NCI-H2196 treated with DMSO at 0.1 percent for 48 hours (cell line): ENCODE data around the gene KCNB1.

Experiments
- DNase-seq: peaks from one replicate; lab custom pipeline; 2025; ENCODE audit not compliant: unreplicated experiment; lab: John Stamatoyannopoulos, UW

Gene KCNB1

DNA sequence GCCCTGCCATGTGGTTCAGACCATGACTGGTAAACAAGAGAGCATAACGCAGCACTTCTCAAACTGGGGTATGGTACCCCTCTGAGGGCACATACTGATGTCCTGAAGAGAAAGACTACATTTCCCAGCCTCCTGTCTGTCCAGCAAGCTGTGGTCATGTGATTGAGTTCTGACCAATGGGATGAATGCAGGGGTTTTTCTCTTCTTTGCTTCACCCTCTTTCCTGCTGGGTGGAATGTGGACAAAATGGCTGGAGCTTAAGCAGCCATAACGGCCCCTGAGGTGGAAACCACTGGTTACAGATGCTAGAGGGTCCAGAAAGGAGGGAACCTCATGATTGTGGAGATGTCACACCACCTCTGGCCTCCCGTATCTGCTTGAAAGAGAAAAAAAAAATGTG, 19.4 kb upstream of the KCNB1 start:
- DNase-seq = no peak

GRCh38 chr20:49497398-49497669, 14.9 kb upstream of the KCNB1 start:
- DNase-seq = no peak

GRCh38 chr20:49496553-49497397, 14.3 kb upstream of the KCNB1 start:
- DNase-seq = no peak

DNA sequence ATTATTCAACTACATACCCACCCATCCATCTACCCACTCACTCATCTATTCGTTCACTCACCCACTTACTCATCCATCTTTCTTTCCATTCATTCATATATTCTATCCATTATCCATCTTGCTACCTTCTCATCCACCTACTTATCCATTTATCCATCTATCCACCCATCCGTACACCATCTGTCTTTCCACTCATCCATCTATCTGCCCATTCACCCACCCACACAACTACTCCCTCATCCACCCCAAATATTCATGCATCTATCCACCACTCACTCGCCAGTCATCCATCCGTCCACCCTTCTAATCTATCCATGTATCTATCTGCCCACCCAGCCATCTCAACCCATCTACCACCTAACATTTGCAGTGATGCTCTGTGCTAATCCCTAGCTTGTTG, 13.6 kb upstream of the KCNB1 start:
- no peak for DNase-seq

DNA sequence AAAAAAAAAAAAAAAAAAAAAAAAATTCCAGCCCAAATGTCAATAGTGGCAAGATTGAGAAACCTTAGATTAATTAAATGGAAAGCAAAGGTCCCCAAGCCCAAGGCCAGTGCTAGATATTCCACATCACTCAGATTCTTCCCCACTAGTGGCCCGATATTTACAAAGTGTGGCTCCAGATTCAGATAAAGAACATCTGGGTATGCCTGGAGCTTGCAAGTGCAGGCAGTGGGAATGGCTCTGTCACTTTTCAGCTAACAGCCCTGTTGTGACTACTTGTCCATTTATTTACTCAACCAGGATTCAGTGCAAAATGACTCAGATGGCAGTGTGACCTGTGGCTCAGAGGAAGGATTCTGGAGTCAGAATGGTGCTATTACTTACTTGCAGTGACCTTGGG, 8.2 kb upstream of the KCNB1 start:
- DNase-seq = no peak

DNA sequence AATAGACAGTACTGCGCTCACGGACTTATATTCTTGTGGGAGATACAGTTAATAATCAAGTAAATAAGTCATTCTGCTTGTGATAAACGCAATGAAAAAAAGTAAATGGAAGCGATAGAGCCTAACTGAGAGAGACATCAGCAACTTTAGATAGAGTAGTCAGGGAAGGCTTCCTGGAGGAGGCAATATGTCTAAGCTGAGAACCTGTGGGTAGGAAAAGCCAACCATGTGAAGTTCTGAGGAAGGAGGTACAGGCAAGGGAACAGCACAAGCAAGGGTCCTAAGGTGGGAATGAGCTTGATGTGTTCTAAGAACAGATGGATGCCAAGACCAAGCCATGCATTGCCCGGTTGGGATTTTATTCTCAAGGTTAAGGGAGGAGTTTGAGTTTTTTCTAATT, 7.2 kb upstream of the KCNB1 start:
- no peak for DNase-seq

DNA sequence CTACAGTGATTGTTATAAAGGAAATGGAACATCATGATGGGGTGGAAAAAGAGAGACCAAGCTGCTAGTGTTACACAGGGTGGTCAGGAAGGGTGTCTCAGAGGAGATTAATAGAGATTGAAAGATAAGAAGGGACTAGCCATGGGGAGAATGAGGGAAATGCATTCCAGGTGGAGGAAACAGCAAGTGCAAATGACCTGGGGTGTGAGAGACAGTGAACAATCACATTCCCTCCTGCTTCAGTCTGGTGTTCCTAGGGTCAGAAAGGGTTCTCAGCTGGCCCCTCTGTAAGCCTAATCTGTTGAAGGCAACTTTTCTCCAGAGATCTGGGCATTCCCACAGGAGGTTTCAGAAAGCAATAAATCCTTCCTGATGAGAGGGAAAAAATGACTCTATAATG, 3.6 kb upstream of the KCNB1 start:
- no peak for DNase-seq

GRCh38 chr20:49485563-49485962, 3.1 kb upstream of the KCNB1 start:
- DNase-seq = no peak

GRCh38 chr20:49484180-49485140, 2.0 kb upstream of the KCNB1 start:
- peak; percentile 67 for DNase-seq

GRCh38 chr20:49483696-49484123, 1.2 kb upstream of the KCNB1 start:
- DNase-seq = no peak

DNA sequence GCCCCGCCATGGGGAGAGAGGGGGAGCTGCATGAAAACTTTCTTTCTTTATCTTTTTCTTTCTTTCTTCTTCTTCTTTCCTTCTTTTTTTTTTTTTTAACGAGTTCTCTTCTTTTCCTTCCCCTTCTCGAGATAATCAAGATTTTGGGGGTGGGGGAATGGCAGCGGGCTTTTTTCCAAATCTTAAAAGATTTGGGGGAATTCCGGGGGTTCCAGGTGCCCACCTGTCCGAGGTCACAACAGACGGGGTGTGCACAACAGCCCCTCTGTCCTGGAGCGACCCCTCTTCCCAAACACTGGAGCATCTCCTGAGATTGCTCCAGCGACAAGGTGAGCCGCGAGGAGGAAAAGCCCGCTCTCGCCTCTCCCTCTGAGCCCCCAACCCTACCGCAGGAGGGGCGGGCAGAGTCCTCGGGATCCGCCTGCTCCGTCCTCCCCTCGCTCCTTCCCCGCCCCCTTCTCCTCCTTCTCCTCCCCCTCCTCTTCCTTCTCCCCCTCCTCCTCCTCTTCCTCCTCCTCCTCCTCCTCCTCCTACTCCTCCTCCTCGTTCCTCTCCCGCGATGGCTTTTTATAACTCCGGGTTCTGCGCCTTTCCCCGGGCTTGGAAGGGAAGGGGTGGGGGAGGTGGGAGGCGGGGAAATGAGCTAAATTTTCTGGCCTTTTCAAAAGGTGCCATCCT, 689 bp upstream of the KCNB1 start:
- DNase-seq = no peak

GRCh38 chr20:49482173-49482572, 295 bp downstream of the KCNB1 start:
- DNase-seq = no peak

DNA sequence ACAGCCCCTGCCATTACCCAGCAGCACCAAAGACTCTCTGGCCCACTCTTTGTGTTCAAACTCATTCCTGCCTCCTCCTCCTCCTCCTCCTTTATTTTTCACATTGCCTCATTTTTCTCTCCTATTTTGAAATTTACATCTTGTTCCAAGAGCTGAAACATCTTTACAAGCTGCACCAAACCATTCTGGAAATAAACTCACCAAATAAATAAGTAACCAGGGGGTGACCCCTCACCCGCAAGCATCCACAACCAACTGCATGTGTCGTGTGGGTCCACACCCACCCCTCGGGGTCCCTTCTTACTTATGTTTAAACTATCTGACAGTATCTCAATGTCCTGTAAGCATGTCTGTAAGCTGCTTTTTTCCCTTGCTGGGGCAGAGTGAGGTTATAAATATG, 1.4 kb downstream of the KCNB1 start:
- DNase-seq = no peak

DNA sequence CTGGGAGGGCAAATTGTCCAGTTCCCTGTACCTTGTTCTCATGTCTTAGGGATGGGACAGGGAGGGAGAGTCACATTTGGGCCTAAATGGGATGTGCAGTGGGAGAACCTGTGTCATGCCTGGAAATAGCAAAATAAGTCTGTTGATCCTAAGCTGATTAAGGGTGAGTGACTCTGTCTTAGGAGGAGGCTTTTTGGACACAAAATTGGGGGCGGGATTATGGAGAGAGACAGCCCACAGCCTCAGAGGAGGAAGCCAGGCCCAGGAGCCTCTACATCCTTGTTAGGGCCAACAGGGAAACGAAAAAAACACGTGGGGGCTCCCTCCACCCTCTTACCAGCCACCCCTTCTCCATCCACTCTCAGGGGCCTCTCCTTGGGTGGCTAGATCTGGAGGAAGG, 2.2 kb downstream of the KCNB1 start:
- DNase-seq = no peak

DNA sequence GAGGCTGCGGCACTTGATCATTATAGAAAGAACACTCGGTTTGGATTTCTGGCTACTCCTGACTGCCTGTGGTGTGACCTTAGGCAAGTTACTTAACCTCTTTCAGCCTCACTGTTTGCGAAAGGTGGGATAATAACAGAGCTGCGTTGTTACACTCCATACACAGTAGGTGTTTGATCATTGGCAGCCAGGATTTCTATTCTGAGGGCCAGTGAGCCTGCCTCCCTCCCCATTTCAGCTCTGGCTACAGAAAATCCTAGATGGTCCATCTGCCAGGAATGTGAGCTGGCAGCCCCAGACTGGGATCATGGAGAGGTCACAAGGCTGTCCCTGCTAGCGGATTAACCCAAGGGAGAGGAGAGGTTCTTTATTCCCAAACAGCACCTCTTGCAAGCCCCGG, 2.7 kb downstream of the KCNB1 start:
- DNase-seq = no peak

- DNase-seq = no peak
Observed at GRCh38 chr20:49478754-49479689, 3.4 kb downstream of the KCNB1 start.

- no peak for DNase-seq
Observed at GRCh38 chr20:49478266-49478665, 4.2 kb downstream of the KCNB1 start.

- peak; percentile 19 for DNase-seq
Observed at GRCh38 chr20:49477200-49477599, 5.3 kb downstream of the KCNB1 start.

DNA sequence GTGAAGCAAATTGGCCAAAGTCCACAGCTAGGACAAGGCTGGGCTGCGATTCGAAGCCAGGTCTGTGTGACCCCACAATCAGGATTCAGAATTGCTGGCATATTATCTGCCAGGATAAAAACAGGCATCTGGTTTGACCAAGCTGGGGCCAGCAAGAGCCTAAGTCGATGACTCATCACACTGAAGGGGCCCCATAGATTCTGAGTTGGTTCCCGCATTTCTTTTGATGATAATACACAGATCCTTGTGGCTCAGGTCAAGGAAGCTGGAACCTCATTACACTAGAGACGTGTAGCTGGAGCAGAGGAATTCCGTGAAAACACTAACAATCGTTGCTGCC, 6.5 kb downstream of the KCNB1 start:
- DNase-seq = no peak

GRCh38 chr20:49475292-49476015, 7.0 kb downstream of the KCNB1 start:
- DNase-seq = no peak
